Lower lobe of right lung (tissue), 2 donors: ENCODE measurements around the gene ERBIN. TPM values are rescaled to one million over a fixed set of nuclear protein-coding genes. Genes with fewer than 3 reads are reported as not detected.
"Not testable (repeated sequence)": the region's sequence is repeated elsewhere in the genome, so short reads cannot be mapped to it uniquely, and the experiment has no call there.

Experiments used
- ATAC-seq, 2 donors: fragments of 200-7000 bp; cut with Tn5 transposase; one replicate each; pipeline ENCODE4 v1.9.1; 2020 to 2022; ENCODE audit warnings: mild to moderate bottlenecking in 2 of 2, moderate library complexity in 2 of 2
- DNase-seq: peaks from one replicate; pipeline ENCODE4 v3.0.0-alpha.2; 2020
- H3K27ac ChIP-seq: fragments of 200-600 bp; one replicate; pipeline ENCODE4 v1.8.0; 2022
- H3K27me3 ChIP-seq: fragments of 200-600 bp; one replicate; pipeline ENCODE4 v1.8.0; 2022; ENCODE audit warnings: low read depth
- H3K36me3 ChIP-seq: fragments of 200-600 bp; one replicate; pipeline ENCODE4 v1.8.0; 2022; ENCODE audit warnings: mild to moderate bottlenecking
- H3K4me1 ChIP-seq: fragments of 200-600 bp; one replicate; pipeline ENCODE4 v1.8.0; 2022
- H3K4me3 ChIP-seq: fragments of 200-600 bp; one replicate; pipeline ENCODE4 v1.8.0; 2022; ENCODE audit warnings: mild to moderate bottlenecking
- H3K9me3 ChIP-seq: fragments of 200-600 bp; one replicate; pipeline ENCODE4 v1.8.0; 2022
- intact Hi-C: fragments of 100-400 bp; cut with DNase I; formaldehyde crosslinking; loops from one replicate; pipeline ENCODE4 v1.11.0; 2022
- total RNA-seq: library from RNA; stranded (reverse); fragmentation: NEBNext Ultra II Directional; extraction: Animal tissue kit (Norgen Biotek cat#: 25700); gene quantifications from one replicate; pipeline ENCODE4 v1.2.1, GENCODE V29; 2021
- TF ChIP-seq, protein P1 (sequence below): fragments of 200-600 bp; IDR thresholded peaks from one replicate; pipeline ENCODE4 v1.8.0; 2022; ENCODE audit warnings: antibody characterized with exemption, mild to moderate bottlenecking
- donor health status: DM: no; HTN: yes; CAD: no; lungs with severe emphysema.

The ERBIN gene
- total RNA-seq, 1 donor from 2014 or later = 68.2 TPM

DNA sequence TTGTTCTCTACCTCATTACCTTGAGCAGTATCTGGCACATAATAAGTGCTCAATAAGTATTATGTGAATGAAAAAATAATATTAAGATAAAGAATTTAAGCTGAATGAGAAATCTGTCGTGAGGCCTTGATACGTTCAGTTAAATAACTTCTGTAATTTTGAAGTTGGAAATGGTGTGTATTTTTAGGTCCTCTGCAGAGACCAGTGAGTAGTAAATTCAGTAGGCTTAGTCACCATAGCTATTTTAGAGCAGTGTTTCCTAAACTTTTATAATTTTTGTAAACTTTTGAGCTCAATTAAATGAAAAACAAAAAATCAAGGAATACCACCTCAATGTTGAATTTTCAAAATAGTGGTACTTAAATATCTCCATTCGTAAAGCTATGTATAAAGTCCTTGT lies 25.0 kb downstream of the ERBIN start:
- Histone ChIP-seq H3K36me3 (no peaks in the 10 kb centered on the region), H3K9me3 (no peaks in the 10 kb centered on the region), H3K27me3 (no peaks in the 10 kb centered on the region), H3K27ac (no peak overlapping the region), H3K4me1 (peaks cover 15% of the 10 kb centered on the region), H3K4me3 (no peak overlapping the region)
- ATAC-seq = no peak
- intact Hi-C loops = no loop called here
- TF ChIP-seq, protein P1, sequence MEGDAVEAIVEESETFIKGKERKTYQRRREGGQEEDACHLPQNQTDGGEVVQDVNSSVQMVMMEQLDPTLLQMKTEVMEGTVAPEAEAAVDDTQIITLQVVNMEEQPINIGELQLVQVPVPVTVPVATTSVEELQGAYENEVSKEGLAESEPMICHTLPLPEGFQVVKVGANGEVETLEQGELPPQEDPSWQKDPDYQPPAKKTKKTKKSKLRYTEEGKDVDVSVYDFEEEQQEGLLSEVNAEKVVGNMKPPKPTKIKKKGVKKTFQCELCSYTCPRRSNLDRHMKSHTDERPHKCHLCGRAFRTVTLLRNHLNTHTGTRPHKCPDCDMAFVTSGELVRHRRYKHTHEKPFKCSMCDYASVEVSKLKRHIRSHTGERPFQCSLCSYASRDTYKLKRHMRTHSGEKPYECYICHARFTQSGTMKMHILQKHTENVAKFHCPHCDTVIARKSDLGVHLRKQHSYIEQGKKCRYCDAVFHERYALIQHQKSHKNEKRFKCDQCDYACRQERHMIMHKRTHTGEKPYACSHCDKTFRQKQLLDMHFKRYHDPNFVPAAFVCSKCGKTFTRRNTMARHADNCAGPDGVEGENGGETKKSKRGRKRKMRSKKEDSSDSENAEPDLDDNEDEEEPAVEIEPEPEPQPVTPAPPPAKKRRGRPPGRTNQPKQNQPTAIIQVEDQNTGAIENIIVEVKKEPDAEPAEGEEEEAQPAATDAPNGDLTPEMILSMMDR = no peak
- DNase-seq = no peak

GRCh38 chr5:65952259-65952658 lies 25.9 kb downstream of the ERBIN start:
- no peaks in the 10 kb centered on the region for H3K27me3 ChIP-seq
- H3K36me3 ChIP-seq = no peaks in the 10 kb centered on the region
- DNase-seq (no peak), ATAC-seq (no peak)
- intact Hi-C loops = no loop called here
- peaks cover 15% of the 10 kb centered on the region for H3K4me1 ChIP-seq
- TF ChIP-seq, protein P1 = no peak
- no peak overlapping the region for H3K4me3 ChIP-seq
- H3K9me3 ChIP-seq = no peaks in the 10 kb centered on the region
- H3K27ac ChIP-seq = no peak overlapping the region

- ATAC-seq (no peak), DNase-seq (no peak)
- peaks cover 15% of the 10 kb centered on the region for H3K4me1 ChIP-seq
- no peak overlapping the region for H3K4me3 ChIP-seq
- intact Hi-C loops = no loop called here
- H3K9me3 ChIP-seq = no peaks in the 10 kb centered on the region
- H3K27ac ChIP-seq = no peak overlapping the region
- TF ChIP-seq, protein P1 = no peak
- no peaks in the 10 kb centered on the region for H3K27me3 ChIP-seq
- H3K36me3 ChIP-seq = peaks cover 2% of the 10 kb centered on the region
Measured at GRCh38 chr5:65954200-65954599, 27.8 kb downstream of the ERBIN start.

DNA sequence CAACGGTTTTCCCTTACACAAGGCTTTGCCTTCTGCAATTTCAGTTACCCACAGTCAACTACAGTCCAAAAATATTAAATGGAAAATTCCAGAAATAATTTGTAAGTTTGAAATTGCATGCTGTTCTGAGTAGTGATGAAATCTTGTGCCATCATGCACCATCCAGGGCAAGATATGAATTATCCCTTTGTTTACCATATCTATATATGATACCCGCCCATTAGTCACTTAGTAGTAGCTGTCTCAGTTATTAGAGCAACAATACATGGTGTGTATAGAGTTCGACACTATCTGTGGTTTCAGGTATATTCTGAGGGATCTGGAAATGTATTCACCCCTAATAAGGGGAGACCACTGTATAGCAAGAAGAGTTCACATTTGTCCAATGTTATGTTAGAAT lies 29.4 kb downstream of the ERBIN start:
- no peak overlapping the region for H3K4me3 ChIP-seq
- no peak for ATAC-seq
- intact Hi-C loops = no loop called here
- H3K27ac ChIP-seq = no peak overlapping the region
- no peak for DNase-seq
- H3K36me3 ChIP-seq = peaks cover 10% of the 10 kb centered on the region
- TF ChIP-seq, protein P1 = no peak
- H3K9me3 ChIP-seq = no peaks in the 10 kb centered on the region
- H3K4me1 ChIP-seq = peaks cover 15% of the 10 kb centered on the region
- no peaks in the 10 kb centered on the region for H3K27me3 ChIP-seq

DNA sequence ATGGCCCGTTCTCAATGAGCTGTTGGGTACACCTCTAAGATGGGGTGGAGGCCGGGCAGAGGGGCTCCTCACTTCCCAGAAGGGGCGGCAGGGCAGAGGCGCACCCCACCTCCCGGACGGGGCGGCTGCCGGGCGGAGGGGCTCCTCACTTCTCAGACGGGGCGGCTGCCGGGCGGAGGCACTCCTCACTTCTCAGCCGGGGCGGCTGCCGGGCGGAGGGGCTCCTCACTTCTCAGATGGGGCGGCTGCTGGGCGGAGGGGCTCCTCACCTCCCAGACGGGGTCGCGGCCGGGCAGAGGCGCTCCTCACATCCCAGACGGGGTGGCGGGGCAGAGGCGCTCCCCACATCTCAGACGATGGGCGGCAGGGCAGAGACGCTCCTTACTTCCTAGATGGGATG lies 31.3 kb downstream of the ERBIN start:
- intact Hi-C loops, H3K4me3 ChIP-seq, H3K36me3 ChIP-seq, H3K9me3 ChIP-seq, H3K27me3 ChIP-seq, H3K27ac ChIP-seq, DNase-seq, ATAC-seq: not testable (repeated sequence)
- H3K4me1 ChIP-seq = peaks cover 28% of the 10 kb centered on the region

DNA sequence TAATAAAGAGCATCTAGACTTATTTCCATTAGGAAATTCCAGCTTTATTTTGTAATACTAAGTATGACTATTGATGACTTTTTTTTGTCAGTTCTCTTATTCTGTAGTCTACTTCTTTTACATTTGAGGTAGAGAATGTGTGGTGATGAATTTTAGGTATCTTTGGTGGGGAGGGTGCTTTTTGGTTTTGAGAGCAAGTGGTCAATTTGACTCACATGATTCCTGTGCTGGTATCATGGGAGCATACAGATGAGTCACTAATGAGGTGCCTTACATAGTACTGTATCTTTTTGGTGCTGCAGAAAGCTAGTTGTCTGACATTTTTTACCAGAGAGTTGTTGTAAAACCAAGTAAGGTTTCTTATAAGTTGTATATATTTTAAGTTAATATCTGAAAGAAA lies 35.3 kb downstream of the ERBIN start:
- Histone ChIP-seq H3K4me1 (peaks cover 45% of the 10 kb centered on the region), H3K27me3 (no peaks in the 10 kb centered on the region), H3K9me3 (no peaks in the 10 kb centered on the region), H3K27ac (no peak overlapping the region), H3K36me3 (peaks cover 10% of the 10 kb centered on the region), H3K4me3 (no peak overlapping the region)
- intact Hi-C loops = no loop called here
- DNase-seq (no peak), ATAC-seq (no peak)
- TF ChIP-seq, protein P1 = no peak
